Mesothelial cell of epicardium (in vitro differentiated cells): ENCODE results near the gene CASP12. TPM values are rescaled to one million over a fixed set of nuclear protein-coding genes. Genes with fewer than 3 reads are reported as not detected.

Source experiments
- DNase-seq, 2 experiments: peaks; one replicate each; pipeline ENCODE4 v3.0.0; 2021; ENCODE audit warnings: low spot score in 2 of 2; ENCODE audit not compliant: unreplicated experiment in 2 of 2
- H3K27ac Mint-ChIP-seq: 2 replicates; pipeline ENCODE4 v1.8.0; 2021; ENCODE audit warnings: mixed read lengths
- H3K27me3 Mint-ChIP-seq: 2 replicates; pipeline ENCODE4 v1.8.0; 2021; ENCODE audit warnings: low read depth, mixed read lengths
- H3K36me3 Mint-ChIP-seq: 2 replicates; pipeline ENCODE4 v1.8.0; 2021; ENCODE audit warnings: mixed read lengths
- H3K4me1 Mint-ChIP-seq: 2 replicates; pipeline ENCODE4 v1.8.0; 2021; ENCODE audit warnings: mixed read lengths
- H3K4me3 Mint-ChIP-seq: 2 replicates; pipeline ENCODE4 v1.8.0; 2021; ENCODE audit warnings: mild to moderate bottlenecking, moderate library complexity, mixed read lengths
- H3K9me3 Mint-ChIP-seq: 2 replicates; pipeline ENCODE4 v1.8.0; 2021; ENCODE audit warnings: mixed read lengths
- CTCF ChIP-seq: fragments of 200-600 bp; sonication (generic); IDR thresholded peaks from one replicate; pipeline ENCODE4 v1.5.0; 2021; ENCODE audit warnings: antibody characterized with exemption; ENCODE audit not compliant: unreplicated experiment
- total RNA-seq: library from RNA; stranded (reverse); gene quantifications from 3 replicates; pipeline ENCODE4 v1.2.1, GENCODE V29; 2021

CASP12 gene
- total RNA-seq, 1 donor from 2014 or later = not detected

GRCh38 chr11:104928811-104929210 lies 30.6 kb upstream of the CASP12 start:
- no peak for TF ChIP-seq CTCF
- peaks cover 75% of the 10 kb centered on the region for H3K9me3 Mint-ChIP-seq
- no peak overlapping the region for H3K27ac Mint-ChIP-seq
- H3K4me1 Mint-ChIP-seq = no peaks in the 10 kb centered on the region
- H3K4me3 Mint-ChIP-seq = no peak overlapping the region
- no peak for DNase-seq
- no peaks in the 10 kb centered on the region for H3K27me3 Mint-ChIP-seq
- H3K36me3 Mint-ChIP-seq = peaks cover 45% of the 10 kb centered on the region

GRCh38 chr11:104926771-104927611 lies 28.7 kb upstream of the CASP12 start:
- no peak for DNase-seq
- H3K4me1 Mint-ChIP-seq = no peaks in the 10 kb centered on the region
- no peak for TF ChIP-seq CTCF
- H3K36me3 Mint-ChIP-seq = peaks cover 51% of the 10 kb centered on the region
- H3K9me3 Mint-ChIP-seq = peaks cover 75% of the 10 kb centered on the region
- H3K27ac Mint-ChIP-seq = no peak overlapping the region
- no peaks in the 10 kb centered on the region for H3K27me3 Mint-ChIP-seq
- no peak overlapping the region for H3K4me3 Mint-ChIP-seq

GRCh38 chr11:104925850-104926249 lies 27.6 kb upstream of the CASP12 start:
- peaks cover 49% of the 10 kb centered on the region for H3K36me3 Mint-ChIP-seq
- H3K4me1 Mint-ChIP-seq = no peaks in the 10 kb centered on the region
- no peak for DNase-seq
- H3K27me3 Mint-ChIP-seq = no peaks in the 10 kb centered on the region
- no peak overlapping the region for H3K4me3 Mint-ChIP-seq
- H3K9me3 Mint-ChIP-seq = peaks cover 67% of the 10 kb centered on the region
- TF ChIP-seq CTCF = no peak
- no peak overlapping the region for H3K27ac Mint-ChIP-seq

GRCh38 chr11:104918113-104918824 lies 20.0 kb upstream of the CASP12 start:
- H3K36me3 Mint-ChIP-seq = peaks cover 4% of the 10 kb centered on the region
- peaks cover 11% of the 10 kb centered on the region for H3K9me3 Mint-ChIP-seq
- no peaks in the 10 kb centered on the region for H3K27me3 Mint-ChIP-seq
- H3K27ac Mint-ChIP-seq = peak overlapping the region; percentile 30
- TF ChIP-seq CTCF = no peak
- H3K4me3 Mint-ChIP-seq = peak overlapping the region; percentile 14
- H3K4me1 Mint-ChIP-seq = peaks cover 28% of the 10 kb centered on the region
- DNase-seq = no peak

GRCh38 chr11:104917271-104918112 lies 19.2 kb upstream of the CASP12 start:
- no peaks in the 10 kb centered on the region for H3K36me3 Mint-ChIP-seq
- H3K9me3 Mint-ChIP-seq = peaks cover 6% of the 10 kb centered on the region
- H3K27me3 Mint-ChIP-seq = no peaks in the 10 kb centered on the region
- peak overlapping the region; percentile 14 for H3K4me3 Mint-ChIP-seq
- peaks cover 28% of the 10 kb centered on the region for H3K4me1 Mint-ChIP-seq
- no peak for DNase-seq
- H3K27ac Mint-ChIP-seq = peak overlapping the region; percentile 4
- TF ChIP-seq CTCF = no peak
